Stimulated activated CD4-positive, alpha-beta T cell treated with anti-CD3 and anti-CD28 coated beads, TNF-alpha, amount 100 ng/mL, for 4 hours (primary cell): ENCODE measurements around the gene OR9G4.

Source experiments
- DNase-seq, 3 experiments: peaks; one replicate each; pipeline ENCODE4 v3.0.0-alpha.2; 2020; ENCODE audit warnings: low read depth in 3 of 3

Gene OR9G4

DNA sequence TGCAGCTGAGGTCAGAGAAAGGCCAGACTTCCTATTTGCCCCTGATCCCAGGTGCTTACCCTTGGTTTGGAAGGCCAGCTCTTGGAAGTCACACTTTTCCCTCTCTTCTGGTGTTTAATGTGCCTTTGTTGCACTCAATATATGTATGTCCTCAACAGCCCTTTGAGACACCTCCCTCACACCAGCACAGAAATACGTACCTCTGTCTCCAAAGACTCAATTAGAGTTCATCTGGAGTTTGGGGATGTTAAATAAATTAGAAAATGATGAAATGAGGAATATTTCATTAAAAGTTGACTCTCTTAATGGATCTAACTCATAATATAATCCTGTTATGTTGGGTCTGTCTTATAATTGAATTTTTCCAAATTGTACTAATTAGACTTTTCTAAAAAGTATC lies at the start of gene OR9G4:
TSS of gene OR9G4 (minus strand) at position 101 of the 400 bp plus-strand sequence. CDS start 4,931 bp downstream, outside the sequence.
- no peak for DNase-seq

- no peak for DNase-seq
Observed at GRCh38 chr11:56783448-56784041, 35.0 kb upstream of the OR9G4 start.

GRCh38 chr11:56782167-56782847 lies 33.8 kb upstream of the OR9G4 start:
- no peak for DNase-seq

- DNase-seq: no peak
Observed at GRCh38 chr11:56776809-56777208, 28.3 kb upstream of the OR9G4 start.

DNA sequence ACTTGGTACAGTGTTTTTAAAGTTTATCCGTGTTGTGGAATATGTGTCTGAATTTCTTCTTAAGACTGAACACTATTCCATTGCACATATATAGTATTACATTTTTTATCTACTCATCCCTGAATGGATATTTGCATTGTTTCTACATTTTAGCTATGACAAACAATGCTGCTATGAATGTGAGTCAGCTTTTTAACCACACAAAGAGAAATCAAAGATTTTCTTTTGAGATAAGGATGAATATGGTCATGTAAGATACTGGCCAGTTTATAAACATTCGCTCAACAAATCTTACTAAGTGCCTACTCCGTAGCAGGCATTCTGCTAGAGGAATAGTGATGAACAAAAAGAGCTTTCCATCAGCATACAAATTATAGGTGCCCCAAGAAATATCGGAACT lies 16.5 kb upstream of the OR9G4 start:
- no peak for DNase-seq

GRCh38 chr11:56751480-56751879 lies 3.0 kb upstream of the OR9G4 start:
- no peak for DNase-seq

GRCh38 chr11:56750190-56750589 lies 1.7 kb upstream of the OR9G4 start:
- DNase-seq: no peak

GRCh38 chr11:56740886-56741285 lies 7.6 kb downstream of the OR9G4 start:
- no peak for DNase-seq

- no peak for DNase-seq
Observed at GRCh38 chr11:56740107-56740506, 8.4 kb downstream of the OR9G4 start.

DNA sequence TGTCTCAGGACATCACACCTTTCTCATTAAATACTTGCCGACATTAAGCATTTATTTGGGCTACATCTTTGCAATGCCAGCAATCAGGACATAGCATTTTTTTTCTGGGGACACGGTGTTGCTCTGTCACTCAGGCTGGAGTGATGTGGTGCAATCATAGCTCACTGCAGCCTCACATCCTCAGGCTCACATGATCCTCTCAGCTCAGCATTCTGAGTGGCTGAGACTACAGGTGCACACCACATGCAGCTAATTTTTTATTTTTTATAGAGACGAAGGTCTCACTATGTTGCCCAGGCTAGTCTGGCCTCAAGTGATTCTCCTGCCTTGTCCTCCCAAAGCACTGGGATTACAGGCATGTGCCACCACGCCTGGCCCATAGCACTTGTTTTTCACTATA lies 28.0 kb downstream of the OR9G4 start:
- no peak for DNase-seq

- no peak for DNase-seq
Observed at GRCh38 chr11:56716379-56716854, 32.1 kb downstream of the OR9G4 start.

DNA sequence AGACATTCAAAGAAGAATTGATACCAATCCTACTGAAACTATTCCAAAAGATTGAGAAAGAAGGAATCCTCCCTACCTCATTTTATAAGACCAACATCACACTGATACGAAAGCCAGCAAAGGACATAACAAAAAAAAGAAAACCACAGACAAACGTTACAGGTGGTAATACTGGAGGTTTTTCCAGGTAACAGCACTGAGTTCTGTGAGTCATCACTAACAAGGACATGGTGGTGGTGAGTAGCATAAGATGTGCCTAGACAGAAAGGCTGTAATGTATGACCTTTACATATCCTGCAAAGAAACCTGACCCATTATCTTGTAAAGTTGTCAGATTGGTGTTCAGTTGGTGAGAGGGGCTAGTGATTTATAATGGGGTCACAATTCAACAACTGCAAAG lies 34.3 kb downstream of the OR9G4 start:
- DNase-seq: no peak

GRCh38 chr11:56706486-56706885 lies 42.0 kb downstream of the OR9G4 start:
- no peak for DNase-seq

- DNase-seq: no peak
Observed at GRCh38 chr11:56705784-56706396, 42.6 kb downstream of the OR9G4 start.

DNA sequence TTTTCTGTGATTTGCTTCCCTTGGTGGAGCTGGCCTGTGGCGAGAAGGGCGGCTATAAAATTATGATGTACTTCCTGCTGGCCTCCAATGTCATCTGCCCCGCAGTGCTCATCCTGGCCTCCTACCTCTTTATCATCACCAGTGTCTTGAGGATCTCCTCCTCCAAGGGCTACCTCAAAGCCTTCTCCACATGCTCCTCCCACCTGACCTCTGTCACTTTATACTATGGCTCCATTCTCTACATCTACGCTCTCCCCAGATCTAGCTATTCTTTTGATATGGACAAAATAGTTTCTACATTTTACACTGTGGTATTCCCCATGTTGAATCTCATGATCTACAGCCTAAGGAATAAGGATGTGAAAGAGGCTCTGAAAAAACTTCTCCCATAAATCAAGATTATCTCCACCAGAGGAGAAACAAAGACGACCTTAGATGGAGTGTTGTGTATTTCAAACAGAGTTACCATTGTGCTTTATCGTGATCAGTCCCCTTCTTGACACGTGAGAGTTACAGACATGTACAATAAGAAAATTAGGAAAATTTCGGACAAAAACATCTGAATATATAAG lies 47.5 kb downstream of the OR9G4 start:
- no peak for DNase-seq

DNA sequence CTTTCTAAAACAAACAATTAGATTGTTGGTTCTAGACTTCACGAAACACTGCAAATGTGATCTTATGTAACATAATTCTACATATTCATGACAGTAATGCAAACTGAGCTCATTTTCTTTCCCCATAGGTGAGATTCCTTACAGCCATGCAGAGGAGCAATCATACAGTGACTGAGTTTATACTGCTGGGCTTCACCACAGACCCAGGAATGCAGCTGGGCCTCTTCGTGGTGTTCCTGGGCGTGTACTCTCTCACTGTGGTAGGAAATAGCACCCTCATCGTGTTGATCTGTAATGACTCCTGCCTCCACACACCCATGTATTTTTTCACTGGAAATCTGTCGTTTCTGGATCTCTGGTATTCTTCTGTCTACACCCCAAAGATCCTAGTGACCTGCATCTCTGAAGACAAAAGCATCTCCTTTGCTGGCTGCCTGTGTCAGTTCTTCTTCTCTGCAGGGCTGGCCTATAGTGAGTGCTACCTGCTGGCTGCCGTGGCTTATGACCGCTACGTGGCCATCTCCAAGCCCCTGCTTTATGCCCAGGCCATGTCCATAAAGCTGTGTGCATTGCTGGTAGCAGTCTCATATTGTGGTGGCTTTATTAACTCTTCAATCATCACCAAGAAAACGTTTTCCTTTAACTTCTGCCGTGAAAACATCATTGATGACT lies 48.1 kb downstream of the OR9G4 start:
- no peak for DNase-seq

DNA sequence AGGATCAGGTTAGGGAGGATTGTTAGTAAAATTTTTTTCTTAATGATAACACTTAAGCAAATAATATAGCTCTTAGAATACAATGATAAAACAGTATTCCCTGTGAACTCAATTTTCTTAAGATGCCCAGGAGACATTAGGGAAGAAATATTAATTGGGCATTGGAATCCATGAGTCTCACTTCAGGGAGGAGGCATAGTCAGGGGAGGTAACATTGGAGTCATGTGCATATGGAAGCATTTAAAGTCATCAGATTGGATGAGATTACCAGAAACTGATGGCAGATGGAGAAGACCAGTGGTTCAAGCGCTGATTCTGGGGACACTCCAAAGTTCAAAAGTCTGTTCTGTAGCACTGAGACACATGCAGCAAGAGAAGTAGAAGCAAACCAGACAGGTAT lies 49.7 kb downstream of the OR9G4 start, which contains the start of gene OR9G1:
TSS of gene OR9G1 (plus strand) at position 301 of the 400 bp plus-strand sequence. CDS start 1,293 bp downstream, outside the sequence.
- no peak for DNase-seq

- no peak for DNase-seq
Observed at GRCh38 chr11:56693428-56693827, 55.1 kb downstream of the OR9G4 start.
